ENCODE results near the gene HOXA7. TPM values are rescaled to one million over a fixed set of nuclear protein-coding genes. Genes with fewer than 3 reads are reported as not detected.

The HOXA7 gene
- total RNA-seq, 1 experiment from 2014 or later, result not detected

GRCh38 chr7:27116962-27117886 lies 39.3 kb downstream of the HOXA7 start:
- BruUV-seq (replicated peaks), result no TSS peak
- peaks cover 21% of the 10 kb centered on the region for H3K4me1 ChIP-seq (replicated peaks; ENCODE audit: insufficient read depth)
- H3K27me3 ChIP-seq (ENCODE audit: insufficient read depth, low read depth), result no peaks in the 10 kb centered on the region
- peak overlapping the region; percentile 90 for H3K4me3 ChIP-seq
- intact Hi-C loops (cut with micrococcal nuclease; ENCODE audit: unreplicated experiment), result loop anchor here (10.0 kb wide), 1 partner anchor 628 kb away; the partner anchor contains the start of gene TAX1BP1
- ChIA-PET POLR2A (ENCODE audit: unreplicated experiment) (interaction anchor here (0.6 to 0.8 kb wide), 3 partner anchors 260 to 667 kb away, joined by 3 to 5 read pairs (median 4); no protein-coding TSS in a partner anchor), CTCF (interaction anchor here (0.6 kb wide), 2 partner anchors 206 to 447 kb away, joined by 3 to 4 read pairs; no protein-coding TSS in a partner anchor)
- H3F3A ChIP-seq (ENCODE audit: insufficient read depth, low read depth), result peaks cover 65% of the 10 kb centered on the region
- no peaks in the 10 kb centered on the region for H4K20me1 ChIP-seq (ENCODE audit: insufficient read depth)
- no peak for TF ChIP-seq EZH2 (IDR thresholded peaks at IDR 0.05; ENCODE audit: low read depth)
- H3K36me3 ChIP-seq (ENCODE audit: low read depth), result peaks cover 37% of the 10 kb centered on the region
- no peaks in the 10 kb centered on the region for H3K9me2 ChIP-seq (ENCODE audit: insufficient read depth)
- peak overlapping the region; percentile 98 for H3K4me2 ChIP-seq
- H2AFZ ChIP-seq, result no peak overlapping the region
- H3K9me3 ChIP-seq (ENCODE audit: insufficient read depth, low read depth), result no peaks in the 10 kb centered on the region
- peaks cover 62% of the 10 kb centered on the region for H3K79me2 ChIP-seq (ENCODE audit: low read depth)
- no peak for DNase-seq
- peak overlapping the region; percentile 95 for H3K27ac ChIP-seq

- no TSS peak for BruUV-seq (replicated peaks)
- H2AFZ ChIP-seq, result peak overlapping the region; percentile 70
- H3F3A ChIP-seq (ENCODE audit: insufficient read depth, low read depth), result peaks cover 74% of the 10 kb centered on the region
- H3K79me2 ChIP-seq (ENCODE audit: low read depth), result peaks cover 71% of the 10 kb centered on the region
- H3K9me2 ChIP-seq (ENCODE audit: insufficient read depth), result no peaks in the 10 kb centered on the region
- DNase-seq, result no peak
- TF ChIP-seq EZH2 (IDR thresholded peaks at IDR 0.05; ENCODE audit: low read depth), result no peak
- no peak for TF ChIP-seq CTCF (conservative IDR thresholded peaks at IDR 0.05)
- ChIA-PET CTCF (interaction anchor here (0.6 to 1.7 kb wide), 2 partner anchors 69 to 205 kb away, joined by 3 to 9 read pairs; no protein-coding TSS in a partner anchor), POLR2A (ENCODE audit: unreplicated experiment) (interaction anchor here (0.6 to 0.8 kb wide), 3 partner anchors 17 to 666 kb away, joined by 3 to 5 read pairs (median 3); no protein-coding TSS in a partner anchor)
- no peaks in the 10 kb centered on the region for H3K27me3 ChIP-seq (ENCODE audit: insufficient read depth, low read depth)
- H3K4me3 ChIP-seq, result peak overlapping the region; percentile 90
- no peaks in the 10 kb centered on the region for H4K20me1 ChIP-seq (ENCODE audit: insufficient read depth)
- H3K27ac ChIP-seq, result peak overlapping the region; percentile 95
- intact Hi-C loops (cut with micrococcal nuclease; ENCODE audit: unreplicated experiment), result loop anchor here (10.0 kb wide), 1 partner anchor 629 kb away; the partner anchor contains the start of gene TAX1BP1
- no peaks in the 10 kb centered on the region for H3K9me3 ChIP-seq (ENCODE audit: insufficient read depth, low read depth)
- peaks cover 37% of the 10 kb centered on the region for H3K36me3 ChIP-seq (ENCODE audit: low read depth)
- peaks cover 30% of the 10 kb centered on the region for H3K4me1 ChIP-seq (replicated peaks; ENCODE audit: insufficient read depth)
- H3K4me2 ChIP-seq, result peak overlapping the region; percentile 98
Observed at GRCh38 chr7:27116031-27116961, 40.2 kb downstream of the HOXA7 start.

GRCh38 chr7:27115221-27116026 lies 41.1 kb downstream of the HOXA7 start:
- Histone ChIP-seq H4K20me1 (ENCODE audit: insufficient read depth) (no peaks in the 10 kb centered on the region), H3K27ac (peak overlapping the region; percentile 95), H3F3A (ENCODE audit: insufficient read depth, low read depth) (peaks cover 75% of the 10 kb centered on the region), H2AFZ (peak overlapping the region; percentile 70), H3K9me3 (ENCODE audit: insufficient read depth, low read depth) (no peaks in the 10 kb centered on the region), H3K4me3 (peak overlapping the region; percentile 90), H3K79me2 (ENCODE audit: low read depth) (peaks cover 80% of the 10 kb centered on the region), H3K9me2 (ENCODE audit: insufficient read depth) (no peaks in the 10 kb centered on the region), H3K4me1 (replicated peaks; ENCODE audit: insufficient read depth) (peaks cover 39% of the 10 kb centered on the region), H3K36me3 (ENCODE audit: low read depth) (peaks cover 37% of the 10 kb centered on the region), H3K4me2 (peak overlapping the region; percentile 98), H3K27me3 (ENCODE audit: insufficient read depth, low read depth) (no peaks in the 10 kb centered on the region)
- intact Hi-C loops (cut with micrococcal nuclease; ENCODE audit: unreplicated experiment), result loop anchor here (1.0 to 10.0 kb wide), 4 partner anchors 33 to 629 kb away; partner anchors contain the start of genes SKAP2 and TAX1BP1
- ChIA-PET CTCF (interaction anchor here (1.7 kb wide), 1 partner anchor 68 kb away, joined by 9 read pairs; no protein-coding TSS in a partner anchor), POLR2A (ENCODE audit: unreplicated experiment) (interaction anchor here (0.6 to 1.2 kb wide), 4 partner anchors 18 to 252 kb away, joined by 3 read pairs; no protein-coding TSS in a partner anchor)
- BruUV-seq (replicated peaks), result no TSS peak
- TF ChIP-seq CTCF (conservative IDR thresholded peaks at IDR 0.05) (0 out of 2 replicates have a peak, but pooled peaks have one; percentile 10), EZH2 (IDR thresholded peaks at IDR 0.05; ENCODE audit: low read depth) (no peak)
- DNase-seq, result peak; percentile 77 to 95
